Keratinocyte (primary cell): ENCODE data around the gene OGFRL1. TPM values are rescaled to one million over a fixed set of nuclear protein-coding genes. Genes with fewer than 3 reads are reported as not detected.

Experiments
- DNase-seq: peaks from one replicate; pipeline ENCODE4 v3.0.0-alpha.2; 2011; ENCODE audit warnings: low read depth, missing footprints, low spot score
- FAIRE-seq: peaks from 2 replicates; lab custom pipeline; 2011; peaks lifted over from hg19 to GRCh38; lab: Jason Lieb, UNC
- H2AFZ ChIP-seq: 2 replicates; pipeline ENCODE4 v1.6.0; 2012; ENCODE audit warnings: low read length, control low read depth, inconsistent platforms; ENCODE audit not compliant: control insufficient read depth
- H3K27ac ChIP-seq: 2 replicates; pipeline ENCODE4 v1.5.1; 2011; ENCODE audit warnings: low read length; ENCODE audit not compliant: control insufficient read depth, insufficient read depth
- H3K27me3 ChIP-seq: 3 replicates; pipeline ENCODE4 v1.6.0; 2011; ENCODE audit warnings: low read length; ENCODE audit not compliant: control insufficient read depth, insufficient read depth; ENCODE audit errors: extremely low read depth
- H3K36me3 ChIP-seq, 2 experiments: 2 replicates in 1 of 2; 3 replicates in 1 of 2; pipeline ENCODE4 v1.5.1; 2011; ENCODE audit warnings: low read length in 2 of 2, mild to moderate bottlenecking in 1 of 2; ENCODE audit not compliant: control insufficient read depth in 2 of 2, insufficient read depth in 2 of 2; ENCODE audit errors: extremely low read depth in 1 of 2
- H3K4me1 ChIP-seq: 3 replicates; pipeline ENCODE4 v1.5.1; 2011; ENCODE audit warnings: low read length; ENCODE audit not compliant: control insufficient read depth, insufficient read depth; ENCODE audit errors: extremely low read depth
- H3K4me2 ChIP-seq: 3 replicates; pipeline ENCODE4 v1.6.0; 2011; ENCODE audit warnings: low read depth, low read length; ENCODE audit not compliant: control insufficient read depth, insufficient read depth; ENCODE audit errors: extremely low read depth
- H3K4me3 ChIP-seq, 3 experiments: fragments of 200-600 bp in 1 of 3; sonication (generic) in 1 of 3; 2 replicates in 2 of 3; 3 replicates in 1 of 3; pipeline ENCODE4 v1.5.1; 2011 to 2016; ENCODE audit warnings: low read length in 3 of 3, mild to moderate bottlenecking in 3 of 3, control low read depth in 2 of 3, inconsistent platforms in 1 of 3, low read depth in 1 of 3, mixed read lengths in 1 of 3, mixed run types in 1 of 3, moderate library complexity in 1 of 3; ENCODE audit not compliant: control insufficient read depth in 2 of 3, insufficient read depth in 2 of 3; ENCODE audit errors: extremely low read depth in 1 of 3
- H3K79me2 ChIP-seq: 2 replicates; pipeline ENCODE4 v1.6.0; 2012; ENCODE audit warnings: low read length; ENCODE audit not compliant: control insufficient read depth, insufficient read depth
- H3K9ac ChIP-seq: 3 replicates; pipeline ENCODE4 v1.6.0; 2011; ENCODE audit warnings: low read length; ENCODE audit not compliant: control insufficient read depth, insufficient read depth; ENCODE audit errors: extremely low read depth
- H3K9me1 ChIP-seq: 3 replicates; pipeline ENCODE4 v1.6.0; 2011; ENCODE audit warnings: low read length; ENCODE audit not compliant: control insufficient read depth, insufficient read depth; ENCODE audit errors: extremely low read depth
- H3K9me3 ChIP-seq: 2 replicates; pipeline ENCODE4 v1.5.1; 2012; ENCODE audit warnings: low read depth, low read length; ENCODE audit not compliant: control insufficient read depth
- H4K20me1 ChIP-seq: 3 replicates; pipeline ENCODE4 v1.6.0; 2011; ENCODE audit warnings: low read length; ENCODE audit not compliant: control insufficient read depth, insufficient read depth; ENCODE audit errors: extremely low read depth
- EZH2 ChIP-seq: IDR thresholded peaks from one replicate; pipeline ENCODE4 v1.6.1; 2012; ENCODE audit warnings: inconsistent platforms, mild to moderate bottlenecking, low read length, moderate library complexity
- dilution Hi-C: fragments of 300-500 bp; cut with MboI; formaldehyde crosslinking; loops from one replicate; pipeline ENCODE4 v1.7.0; 2020; ENCODE audit warnings: low sequenced_read_pairs; ENCODE audit not compliant: extremely low pct_ligation_motif_present
- polyA plus RNA-seq, 5 experiments: library from polyadenylated mRNA; depleted of rRNA in 3 of 5; stranded (reverse) in 3 of 5; stranded (forward) in 1 of 5; unstranded in 1 of 5; fragments of >200 nt; gene quantifications; 1 replicate in 1 of 5; 2 replicates in 3 of 5; 3 replicates in 1 of 5; pipeline versions ENCODE4 v1.2.1 to v1.2.3, GENCODE V29; 2011 to 2012; ENCODE audit warnings: missing spikeins in 2 of 5, low read depth in 1 of 5, low replicate concordance in 1 of 5
- TF ChIP-seq, protein P1 (sequence below), 3 experiments: IDR thresholded peaks in 1 of 3; conservative IDR thresholded peaks in 1 of 3; optimal IDR thresholded peaks in 1 of 3; 2 replicates in 2 of 3; 3 replicates in 1 of 3; pipeline versions ENCODE3 to v1.5.1; 2011; ENCODE audit warnings: low read length in 3 of 3, mild to moderate bottlenecking in 3 of 3, moderate library complexity in 2 of 3, control low read depth in 1 of 3, inconsistent platforms in 1 of 3; ENCODE audit not compliant: insufficient read depth in 2 of 3; ENCODE audit errors: extremely low read depth in 1 of 3

OGFRL1 gene
- polyA plus RNA-seq, 1 donor (not counting 4 experiments of a cell fraction or from before 2014, with no cell fraction given), result 9.3 TPM

GRCh38 chr6:71351190-71351589 lies 62.6 kb downstream of the OGFRL1 start:
- no peak for TF ChIP-seq EZH2
- TF ChIP-seq, protein P1, sequence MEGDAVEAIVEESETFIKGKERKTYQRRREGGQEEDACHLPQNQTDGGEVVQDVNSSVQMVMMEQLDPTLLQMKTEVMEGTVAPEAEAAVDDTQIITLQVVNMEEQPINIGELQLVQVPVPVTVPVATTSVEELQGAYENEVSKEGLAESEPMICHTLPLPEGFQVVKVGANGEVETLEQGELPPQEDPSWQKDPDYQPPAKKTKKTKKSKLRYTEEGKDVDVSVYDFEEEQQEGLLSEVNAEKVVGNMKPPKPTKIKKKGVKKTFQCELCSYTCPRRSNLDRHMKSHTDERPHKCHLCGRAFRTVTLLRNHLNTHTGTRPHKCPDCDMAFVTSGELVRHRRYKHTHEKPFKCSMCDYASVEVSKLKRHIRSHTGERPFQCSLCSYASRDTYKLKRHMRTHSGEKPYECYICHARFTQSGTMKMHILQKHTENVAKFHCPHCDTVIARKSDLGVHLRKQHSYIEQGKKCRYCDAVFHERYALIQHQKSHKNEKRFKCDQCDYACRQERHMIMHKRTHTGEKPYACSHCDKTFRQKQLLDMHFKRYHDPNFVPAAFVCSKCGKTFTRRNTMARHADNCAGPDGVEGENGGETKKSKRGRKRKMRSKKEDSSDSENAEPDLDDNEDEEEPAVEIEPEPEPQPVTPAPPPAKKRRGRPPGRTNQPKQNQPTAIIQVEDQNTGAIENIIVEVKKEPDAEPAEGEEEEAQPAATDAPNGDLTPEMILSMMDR (optimal IDR thresholded peaks at IDR 0.05 in 1 of 3, IDR thresholded peaks at IDR 0.05 in 1 of 3, conservative IDR thresholded peaks at IDR 0.05 in 1 of 3; ENCODE audit: extremely low read depth in 1 of 3, insufficient read depth in 2 of 3, low read length in 3 of 3), result no peak
- Histone ChIP-seq H3K27me3 (no peaks in the 10 kb centered on the region), H2AFZ (no peak overlapping the region), H3K9me1 (no peaks in the 10 kb centered on the region), H4K20me1 (no peaks in the 10 kb centered on the region), H3K4me3 (no peak overlapping the region), H3K27ac (no peak overlapping the region), H3K9me3 (no peaks in the 10 kb centered on the region), H3K4me1 (no peaks in the 10 kb centered on the region), H3K9ac (no peak overlapping the region), H3K4me2 (no peak overlapping the region), H3K36me3 (no peaks in the 10 kb centered on the region), H3K79me2 (no peaks in the 10 kb centered on the region)
- DNase-seq (no peak), FAIRE-seq (no peak)
- dilution Hi-C loops, result no loop called here
